ENCODE data around the gene MMP13.

MMP13 gene

DNA sequence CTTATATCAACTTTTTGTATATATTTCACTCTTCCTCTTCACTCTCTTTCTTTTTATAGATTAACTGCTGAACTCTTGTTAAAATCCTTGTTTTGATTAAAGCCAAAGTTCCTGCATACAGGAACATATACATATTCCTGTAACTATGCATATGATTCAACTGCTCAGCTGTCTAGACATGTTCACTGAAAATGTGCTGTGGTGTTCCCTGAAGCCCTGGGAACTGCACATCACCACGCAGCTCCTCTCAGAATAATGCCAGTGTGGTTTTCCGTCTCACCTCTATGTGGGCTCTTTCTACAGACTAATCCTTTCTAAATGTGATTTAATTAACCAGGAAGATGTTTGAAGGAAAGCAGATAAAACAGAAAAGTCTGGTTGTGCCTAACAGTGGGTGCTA, 55.2 kb downstream of the MMP13 start:
- no peak for DNase-seq (ENCODE audit: insufficient read length, low spot score)
- no peak for FAIRE-seq
- no peak for TF ChIP-seq POLR2A (IDR thresholded peaks at IDR 0.05; ENCODE audit: low read depth, low read length)

All from H54 (cell line).